PC-3 (cell line): ENCODE results near the gene SLC34A1. TPM values are rescaled to one million over a fixed set of nuclear protein-coding genes. Genes with fewer than 3 reads are reported as not detected.

Experiments used
- ATAC-seq: fragments of 200-7000 bp; cut with Tn5 transposase; 2 replicates; pipeline ENCODE4 v1.9.1; 2020; ENCODE audit warnings: mild to moderate bottlenecking, moderate library complexity
- BruUV-seq: library from RNA; stranded (reverse); fragments of 400-500 nt; replicated peaks from 2 replicates; lab custom pipeline; 2021; lab: Mats Ljungman, UMichigan
- CTCF ChIA-PET: fragments of 300-600 bp; sonication (Branson Sonifier 250); formaldehyde crosslinking; loops from one replicate; lab custom pipeline; 2022; ENCODE audit warnings: antibody characterized with exemption; lab: Charles Lee
- POLR2A ChIA-PET: fragments of 300-600 bp; sonication (Branson Sonifier 250); formaldehyde crosslinking; loops from one replicate; lab custom pipeline; 2022; ENCODE audit warnings: antibody characterized with exemption; ENCODE audit not compliant: unreplicated experiment; lab: Charles Lee
- DNase-seq: peaks from one replicate; pipeline ENCODE4 v3.0.0-alpha.2; 2015
- H2AFZ ChIP-seq: fragments of 300-600 bp; sonication (generic); 2 replicates; pipeline ENCODE4 v1.6.0; 2016; ENCODE audit warnings: antibody characterized with exemption, low read length
- H3F3A ChIP-seq: fragments of 300-600 bp; sonication (generic); one replicate; pipeline ENCODE4 v1.6.0; 2017; ENCODE audit warnings: antibody characterized with exemption, low read length, control low read depth, mild to moderate bottlenecking; ENCODE audit not compliant: unreplicated experiment
- H3K27ac ChIP-seq: fragments of 300-600 bp; sonication (generic); 2 replicates; pipeline ENCODE4 v1.5.1; 2016; ENCODE audit warnings: mild to moderate bottlenecking, low read length
- H3K27me3 ChIP-seq: fragments of 300-600 bp; sonication (generic); 2 replicates; pipeline ENCODE4 v1.6.1; 2016; ENCODE audit warnings: low read length, mixed read lengths
- H3K36me3 ChIP-seq: fragments of 300-600 bp; sonication (generic); 2 replicates; pipeline ENCODE4 v1.6.1; 2016; ENCODE audit warnings: low read depth, mixed run types, low read length, mixed read lengths
- H3K4me1 ChIP-seq: fragments of 300-600 bp; sonication (generic); 2 replicates; pipeline ENCODE4 v1.5.1; 2016; ENCODE audit warnings: low read length; ENCODE audit not compliant: insufficient read depth
- H3K4me2 ChIP-seq: fragments of 300-600 bp; sonication (generic); 2 replicates; pipeline ENCODE4 v1.6.0; 2016; ENCODE audit warnings: low read length
- H3K4me3 ChIP-seq: fragments of 300-600 bp; sonication (generic); 2 replicates; pipeline ENCODE4 v1.5.1; 2016; ENCODE audit warnings: mild to moderate bottlenecking, low read length, mixed read lengths
- H3K79me2 ChIP-seq: fragments of 300-600 bp; sonication (generic); 2 replicates; pipeline ENCODE4 v1.6.1; 2017; ENCODE audit warnings: low read length, mixed read lengths
- H3K9ac ChIP-seq: fragments of 300-600 bp; sonication (generic); 2 replicates; pipeline ENCODE4 v1.6.0; 2016; ENCODE audit warnings: mild to moderate bottlenecking, low read length
- H3K9me2 ChIP-seq: fragments of 300-600 bp; sonication (generic); replicated peaks from 2 replicates; pipeline ENCODE4 v1.6.1; 2016; ENCODE audit warnings: mixed run types, low read length, mixed read lengths
- H3K9me3 ChIP-seq: fragments of 300-600 bp; sonication (generic); 2 replicates; pipeline ENCODE4 v1.6.1; 2016; ENCODE audit warnings: low read length, mixed read lengths
- H4K20me1 ChIP-seq: fragments of 300-600 bp; sonication (generic); 2 replicates; pipeline ENCODE4 v1.6.1; 2016; ENCODE audit warnings: low read length, mixed read lengths
- CTCF ChIP-seq: fragments of 300-600 bp; sonication (generic); conservative IDR thresholded peaks from 2 replicates; pipeline ENCODE4 v1.5.1; 2017; ENCODE audit warnings: antibody characterized with exemption, low read depth, mild to moderate bottlenecking, low read length
- EZH2 ChIP-seq: fragments of 300-600 bp; sonication (generic); IDR thresholded peaks from one replicate; pipeline ENCODE4 v1.6.1; 2017; ENCODE audit warnings: antibody characterized with exemption, mild to moderate bottlenecking, low read length; ENCODE audit not compliant: unreplicated experiment
- EZH2phosphoT487 ChIP-seq: fragments of 300-600 bp; sonication (generic); IDR thresholded peaks from 2 replicates; pipeline ENCODE4 v1.6.1; 2018; ENCODE audit warnings: mild to moderate bottlenecking, antibody characterized with exemption, low read length, borderline replicate concordance
- intact Hi-C: fragments of 100-400 bp; cut with micrococcal nuclease; formaldehyde crosslinking; loops from 2 replicates; pipeline ENCODE4 v1.9.0; 2023
- total RNA-seq: library from RNA; depleted of rRNA; stranded (reverse); fragments of >200 nt; gene quantifications from 2 replicates; pipeline ENCODE4 v1.2.3, GENCODE V29; 2014

Gene SLC34A1
- total RNA-seq, 1 experiment from 2014 or later: 0.07 TPM

- peaks cover 12% of the 10 kb centered on the region for H3K4me1 ChIP-seq
- POLR2A ChIA-PET: no interaction called here
Observed at GRCh38 chr5:177430972-177431316, 46.7 kb downstream of the SLC34A1 start.

GRCh38 chr5:177431317-177432142 is 47.3 kb downstream of the SLC34A1 start:
- Histone ChIP-seq H2AFZ (no peak overlapping the region), H3K79me2 (peaks cover 31% of the 10 kb centered on the region), H3K4me2 (no peak overlapping the region), H3K36me3 (peaks cover 9% of the 10 kb centered on the region; the same call in 1 of the 2 replicates), H3K4me3 (no peak overlapping the region), H3K27me3 (no peaks in the 10 kb centered on the region), H3K9me3 (no peaks in the 10 kb centered on the region), H3F3A (no peaks in the 10 kb centered on the region), H3K4me1 (peaks cover 12% of the 10 kb centered on the region), H4K20me1 (0 out of 2 replicates have a peak, but pooled peaks cover 5% of the 10 kb centered on the region), H3K9ac (no peak overlapping the region), H3K27ac (no peak overlapping the region), H3K9me2 (no peaks in the 10 kb centered on the region)
- no TSS peak for BruUV-seq
- TF ChIP-seq EZH2phosphoT487 (no peak), CTCF (no peak), EZH2 (no peak)
- ChIA-PET POLR2A (interaction anchor here (0.6 kb wide), 1 partner anchor 894 kb away, joined by 3 read pairs; the partner anchor contains the start of gene RNF44), CTCF (no interaction called here)
- ATAC-seq: no peak
- DNase-seq: no peak
- intact Hi-C loops: no loop called here

More at GRCh38 chr5:177430972-177431316, 46.7 kb downstream of the SLC34A1 start:
- no peak overlapping the region for H3K4me3 ChIP-seq
- CTCF ChIA-PET: no interaction called here
- no peak overlapping the region for H3K9ac ChIP-seq
- no peak overlapping the region for H2AFZ ChIP-seq
- no peak for DNase-seq
- TF ChIP-seq EZH2phosphoT487: no peak
- TF ChIP-seq CTCF: no peak
- no peak for TF ChIP-seq EZH2
- H3K4me2 ChIP-seq: no peak overlapping the region
- H3F3A ChIP-seq: no peaks in the 10 kb centered on the region
- no peaks in the 10 kb centered on the region for H3K9me3 ChIP-seq
- no peaks in the 10 kb centered on the region for H3K27me3 ChIP-seq
- ATAC-seq: no peak
- 0 out of 2 replicates have a peak, but pooled peaks cover 5% of the 10 kb centered on the region for H4K20me1 ChIP-seq
- peaks cover 9% of the 10 kb centered on the region; the same call in 1 of the 2 replicates for H3K36me3 ChIP-seq
- intact Hi-C loops: no loop called here
- no peak overlapping the region for H3K27ac ChIP-seq
- no peaks in the 10 kb centered on the region for H3K9me2 ChIP-seq
- H3K79me2 ChIP-seq: peaks cover 31% of the 10 kb centered on the region
- no TSS peak for BruUV-seq
